Suprapubic skin (tissue), 4 donors: ENCODE measurements around the gene CRNKL1.

ENCODE experiments used
- CTCF ChIP-seq, 2 donors: fragments of 200-600 bp in 1 of 2; fragments of 450-650 bp in 1 of 2; sonication (generic) in 1 of 2; IDR thresholded peaks; one replicate each; pipeline ENCODE4 v1.5.1; 2016 to 2019; ENCODE audit warnings: antibody characterized with exemption in 2 of 2, mild to moderate bottlenecking in 1 of 2, moderate library complexity in 1 of 2
- POLR2A ChIP-seq, 2 donors: fragments of 450-650 bp; IDR thresholded peaks; one replicate each; pipeline ENCODE4 v1.6.1; 2017; ENCODE audit warnings: antibody characterized with exemption in 2 of 2, mild to moderate bottlenecking in 2 of 2, moderate library complexity in 2 of 2
- POLR2AphosphoS5 ChIP-seq, 3 donors: sonication (generic); formaldehyde crosslinking; IDR thresholded peaks; one replicate each; pipeline ENCODE4 v1.6.1; 2017; ENCODE audit warnings: antibody characterized with exemption in 3 of 3

DNA sequence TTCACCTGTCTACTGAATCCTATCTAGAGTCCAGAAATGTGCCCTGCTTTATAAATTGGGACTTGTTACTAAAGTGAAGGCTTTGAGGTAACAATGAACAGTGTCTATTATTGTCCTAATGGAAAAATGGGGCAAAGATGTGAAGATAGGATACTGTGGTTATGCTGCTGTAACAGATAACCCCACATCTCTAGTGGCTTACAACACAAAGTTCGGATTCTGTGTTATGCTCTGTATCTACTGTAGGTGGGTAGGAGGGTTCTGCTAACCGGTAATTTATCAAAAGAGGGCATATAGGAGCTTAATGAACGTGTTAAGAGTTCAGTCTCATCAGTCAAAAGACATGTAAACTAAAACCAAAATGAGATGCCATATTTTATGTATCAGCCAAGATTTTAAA lies 28.9 kb downstream of the CRNKL1 start:
- TF ChIP-seq POLR2A (IDR thresholded peaks at IDR 0.05) (no peak), POLR2AphosphoS5 (IDR thresholded peaks at IDR 0.05) (no peak), CTCF (IDR thresholded peaks at IDR 0.05) (no peak)
